Measurements from ENCODE around the gene LRP3.

DNA sequence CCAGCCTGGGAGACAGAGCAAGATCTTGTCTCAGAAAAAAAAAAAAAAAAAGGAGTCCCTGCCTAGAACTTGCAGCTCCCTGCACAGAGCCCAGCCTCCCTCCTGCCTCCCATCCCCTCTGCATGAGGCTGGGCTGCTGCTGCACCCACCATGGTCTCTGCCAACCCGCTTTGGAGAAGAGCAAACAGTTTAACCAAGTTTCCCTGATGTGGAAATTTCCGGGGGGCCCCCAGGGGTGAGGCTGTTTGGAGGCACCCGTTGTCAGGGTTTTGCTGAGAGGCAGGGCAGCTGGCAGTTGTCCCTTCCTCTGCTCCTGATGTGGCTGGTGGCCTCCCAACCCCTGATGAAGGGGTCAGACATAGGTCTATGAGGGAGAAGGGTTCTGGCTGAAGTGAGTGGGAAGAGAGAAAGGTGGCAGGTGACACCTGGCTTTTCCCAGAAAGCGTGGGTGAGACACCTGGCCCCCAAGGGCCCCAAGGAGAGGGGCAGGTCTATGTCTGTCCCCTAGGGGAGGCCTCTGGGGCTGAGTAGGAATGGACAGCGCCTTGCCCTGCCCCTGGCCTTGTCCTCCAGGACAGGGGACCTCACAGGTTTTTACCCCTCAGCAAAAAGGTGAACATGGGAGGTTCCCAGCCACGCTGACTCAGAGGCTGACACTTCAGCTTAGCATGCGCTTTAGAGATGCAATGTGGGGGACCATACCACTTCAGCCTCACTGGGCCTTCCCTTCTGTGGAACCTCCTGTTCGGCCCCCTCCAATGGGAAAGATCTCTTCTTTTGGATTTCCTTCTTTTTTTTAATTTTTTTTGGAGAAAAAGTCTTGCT, 5.5 kb downstream of the LRP3 start:
- TF ChIP-seq EP300 (IDR thresholded peaks at IDR 0.05): no peak
- TF ChIP-seq, protein P1, sequence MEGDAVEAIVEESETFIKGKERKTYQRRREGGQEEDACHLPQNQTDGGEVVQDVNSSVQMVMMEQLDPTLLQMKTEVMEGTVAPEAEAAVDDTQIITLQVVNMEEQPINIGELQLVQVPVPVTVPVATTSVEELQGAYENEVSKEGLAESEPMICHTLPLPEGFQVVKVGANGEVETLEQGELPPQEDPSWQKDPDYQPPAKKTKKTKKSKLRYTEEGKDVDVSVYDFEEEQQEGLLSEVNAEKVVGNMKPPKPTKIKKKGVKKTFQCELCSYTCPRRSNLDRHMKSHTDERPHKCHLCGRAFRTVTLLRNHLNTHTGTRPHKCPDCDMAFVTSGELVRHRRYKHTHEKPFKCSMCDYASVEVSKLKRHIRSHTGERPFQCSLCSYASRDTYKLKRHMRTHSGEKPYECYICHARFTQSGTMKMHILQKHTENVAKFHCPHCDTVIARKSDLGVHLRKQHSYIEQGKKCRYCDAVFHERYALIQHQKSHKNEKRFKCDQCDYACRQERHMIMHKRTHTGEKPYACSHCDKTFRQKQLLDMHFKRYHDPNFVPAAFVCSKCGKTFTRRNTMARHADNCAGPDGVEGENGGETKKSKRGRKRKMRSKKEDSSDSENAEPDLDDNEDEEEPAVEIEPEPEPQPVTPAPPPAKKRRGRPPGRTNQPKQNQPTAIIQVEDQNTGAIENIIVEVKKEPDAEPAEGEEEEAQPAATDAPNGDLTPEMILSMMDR (IDR thresholded peaks at IDR 0.05): no peak
- no peak for TF ChIP-seq POLR2A (IDR thresholded peaks at IDR 0.05)

Data from ovary (tissue), 3 donors.